ENCODE measurements around the gene NDUFC2. TPM values are rescaled to one million over a fixed set of nuclear protein-coding genes. Genes with fewer than 3 reads are reported as not detected.
"Not testable (repeated sequence)": the region's sequence is repeated elsewhere in the genome, so short reads cannot be mapped to it uniquely, and the experiment has no call there.

Gene NDUFC2
- total RNA-seq, 1 experiment from 2014 or later: 100 TPM

GRCh38 chr11:78086521-78087074 lies 6.9 kb upstream of the NDUFC2 start:
- H3K36me3 ChIP-seq: peaks cover 15% of the 10 kb centered on the region; the same call in 1 of the 2 replicates
- not testable (repeated sequence) for H3K27ac ChIP-seq; DNase-seq (ENCODE audit: low read depth in 1 of 2, low spot score in 2 of 2); H3K27me3 ChIP-seq (replicated peaks); H3K9me3 ChIP-seq (replicated peaks); H3K4me3 ChIP-seq
- H3K4me1 ChIP-seq (replicated peaks): peaks cover 38% of the 10 kb centered on the region

- Histone ChIP-seq H3K4me1 (replicated peaks) (peaks cover 45% of the 10 kb centered on the region), H3K27me3 (replicated peaks) (no peaks in the 10 kb centered on the region), H3K36me3 (peaks cover 15% of the 10 kb centered on the region; the same call in 1 of the 2 replicates), H3K4me3 (no peak overlapping the region), H3K27ac (peak overlapping the region; percentile 85; the same call in 1 of the 2 replicates), H3K9me3 (replicated peaks) (no peaks in the 10 kb centered on the region)
- DNase-seq (ENCODE audit: low read depth in 1 of 2, low spot score in 2 of 2): no peak
Measured at GRCh38 chr11:78085972-78086371, 6.3 kb upstream of the NDUFC2 start.

- Histone ChIP-seq H3K36me3 (peaks cover 18% of the 10 kb centered on the region; the same call in 1 of the 2 replicates), H3K4me1 (replicated peaks) (peaks cover 55% of the 10 kb centered on the region), H3K27ac (peak overlapping the region; percentile 85)
- peak; percentile 50 to 70 for DNase-seq (ENCODE audit: low read depth in 1 of 2, low spot score in 2 of 2)
- H3K9me3 ChIP-seq (replicated peaks); H3K4me3 ChIP-seq; H3K27me3 ChIP-seq (replicated peaks): not testable (repeated sequence)
Measured at GRCh38 chr11:78084506-78084905, 4.8 kb upstream of the NDUFC2 start.

GRCh38 chr11:78083021-78083420 lies 3.4 kb upstream of the NDUFC2 start:
- Histone ChIP-seq H3K4me1 (replicated peaks) (peaks cover 57% of the 10 kb centered on the region), H3K27ac (peak overlapping the region; percentile 97; the same call in 1 of the 2 replicates), H3K4me3 (no peak overlapping the region), H3K36me3 (peaks cover 20% of the 10 kb centered on the region), H3K9me3 (replicated peaks) (no peaks in the 10 kb centered on the region), H3K27me3 (replicated peaks) (no peaks in the 10 kb centered on the region)
- DNase-seq (ENCODE audit: low read depth in 1 of 2, low spot score in 2 of 2): no peak

GRCh38 chr11:78082146-78082545 lies 2.5 kb upstream of the NDUFC2 start:
- no peak for DNase-seq (ENCODE audit: low read depth in 1 of 2, low spot score in 2 of 2)
- Histone ChIP-seq H3K27me3 (replicated peaks) (no peaks in the 10 kb centered on the region), H3K4me3 (peak overlapping the region; percentile 34), H3K9me3 (replicated peaks) (no peaks in the 10 kb centered on the region), H3K36me3 (peaks cover 26% of the 10 kb centered on the region), H3K4me1 (replicated peaks) (peaks cover 60% of the 10 kb centered on the region), H3K27ac (peak overlapping the region; percentile 97)

GRCh38 chr11:78081583-78081982 lies 1.9 kb upstream of the NDUFC2 start:
- Histone ChIP-seq H3K9me3 (replicated peaks) (no peaks in the 10 kb centered on the region), H3K27me3 (replicated peaks) (no peaks in the 10 kb centered on the region), H3K4me3 (peak overlapping the region; percentile 34), H3K36me3 (peaks cover 24% of the 10 kb centered on the region), H3K27ac (peak overlapping the region; percentile 97), H3K4me1 (replicated peaks) (peaks cover 57% of the 10 kb centered on the region)
- no peak for DNase-seq (ENCODE audit: low read depth in 1 of 2, low spot score in 2 of 2)

GRCh38 chr11:78080818-78081495 lies 1.3 kb upstream of the NDUFC2 start:
- Histone ChIP-seq H3K27ac (peak overlapping the region; percentile 97), H3K27me3 (replicated peaks) (no peaks in the 10 kb centered on the region), H3K4me3 (peak overlapping the region; percentile 34), H3K9me3 (replicated peaks) (no peaks in the 10 kb centered on the region), H3K36me3 (peaks cover 24% of the 10 kb centered on the region), H3K4me1 (replicated peaks) (peaks cover 57% of the 10 kb centered on the region)
- DNase-seq (ENCODE audit: low read depth in 1 of 2, low spot score in 2 of 2): peak; percentile 75 to 84

GRCh38 chr11:78080084-78080817 lies 589 bp upstream of the NDUFC2 start:
- DNase-seq (ENCODE audit: low read depth in 1 of 2, low spot score in 2 of 2): peak; percentile 38 to 42
- no peaks in the 10 kb centered on the region for H3K27me3 ChIP-seq (replicated peaks)
- peaks cover 55% of the 10 kb centered on the region for H3K4me1 ChIP-seq (replicated peaks)
- H3K27ac ChIP-seq: peak overlapping the region; percentile 97
- peak overlapping the region; percentile 78 for H3K4me3 ChIP-seq
- H3K36me3 ChIP-seq: peaks cover 22% of the 10 kb centered on the region
- H3K9me3 ChIP-seq (replicated peaks): no peaks in the 10 kb centered on the region

- H3K27ac ChIP-seq: no peak overlapping the region; the same call in 1 of the 2 replicates
Measured at GRCh38 chr11:78078218-78079167, 1.2 kb downstream of the NDUFC2 start.

GRCh38 chr11:78077592-78077991 lies 2.1 kb downstream of the NDUFC2 start:
- not testable (repeated sequence) for H3K9me3 ChIP-seq (replicated peaks); DNase-seq (ENCODE audit: low read depth in 1 of 2, low spot score in 2 of 2); H3K27me3 ChIP-seq (replicated peaks); H3K27ac ChIP-seq
- Histone ChIP-seq H3K4me1 (replicated peaks) (peaks cover 32% of the 10 kb centered on the region), H3K36me3 (peaks cover 17% of the 10 kb centered on the region), H3K4me3 (peak overlapping the region; percentile 78; the same call in 1 of the 2 replicates)

More at GRCh38 chr11:78078218-78079167, 1.2 kb downstream of the NDUFC2 start:
- H3K36me3 ChIP-seq: peaks cover 17% of the 10 kb centered on the region
- DNase-seq (ENCODE audit: low read depth in 1 of 2, low spot score in 2 of 2): no peak
- H3K27me3 ChIP-seq (replicated peaks): no peaks in the 10 kb centered on the region
- H3K9me3 ChIP-seq (replicated peaks): no peaks in the 10 kb centered on the region
- peak overlapping the region; percentile 78 for H3K4me3 ChIP-seq
- peaks cover 37% of the 10 kb centered on the region for H3K4me1 ChIP-seq (replicated peaks)

- H3K27ac ChIP-seq: no peak overlapping the region
- no peak overlapping the region for H3K4me3 ChIP-seq
- H3K9me3 ChIP-seq (replicated peaks): no peaks in the 10 kb centered on the region
- H3K36me3 ChIP-seq: peaks cover 18% of the 10 kb centered on the region
- peaks cover 25% of the 10 kb centered on the region for H3K4me1 ChIP-seq (replicated peaks)
- no peaks in the 10 kb centered on the region for H3K27me3 ChIP-seq (replicated peaks)
- DNase-seq (ENCODE audit: low read depth in 1 of 2, low spot score in 2 of 2): no peak
Measured at GRCh38 chr11:78076733-78077403, 2.8 kb downstream of the NDUFC2 start.

- Histone ChIP-seq H3K9me3 (replicated peaks) (no peaks in the 10 kb centered on the region), H3K36me3 (peaks cover 28% of the 10 kb centered on the region), H3K4me3 (no peak overlapping the region), H3K4me1 (replicated peaks) (peaks cover 6% of the 10 kb centered on the region), H3K27ac (no peak overlapping the region), H3K27me3 (replicated peaks) (no peaks in the 10 kb centered on the region)
- no peak for DNase-seq (ENCODE audit: low read depth in 1 of 2, low spot score in 2 of 2)
Measured at GRCh38 chr11:78074756-78075155, 4.9 kb downstream of the NDUFC2 start.

- Histone ChIP-seq H3K4me3 (no peak overlapping the region), H3K27ac (no peak overlapping the region), H3K4me1 (replicated peaks) (no peaks in the 10 kb centered on the region; the same call in 1 of the 2 replicates), H3K36me3 (peaks cover 32% of the 10 kb centered on the region), H3K27me3 (replicated peaks) (no peaks in the 10 kb centered on the region), H3K9me3 (replicated peaks) (no peaks in the 10 kb centered on the region)
- no peak for DNase-seq (ENCODE audit: low read depth in 1 of 2, low spot score in 2 of 2)
Measured at GRCh38 chr11:78072455-78072854, 7.2 kb downstream of the NDUFC2 start.

All from SJSA1 (cell line).